HG03025 (cell line): ENCODE measurements around the gene ZMYND15.

Source experiments
- ATAC-seq: cut with Tn5 transposase; IDR thresholded peaks from one replicate; pipeline ENCODE4 v1.9.1; 2021; ENCODE audit warnings: mild to moderate bottlenecking, moderate library complexity; ENCODE audit not compliant: unreplicated experiment, low FRiP score

ZMYND15 gene

DNA sequence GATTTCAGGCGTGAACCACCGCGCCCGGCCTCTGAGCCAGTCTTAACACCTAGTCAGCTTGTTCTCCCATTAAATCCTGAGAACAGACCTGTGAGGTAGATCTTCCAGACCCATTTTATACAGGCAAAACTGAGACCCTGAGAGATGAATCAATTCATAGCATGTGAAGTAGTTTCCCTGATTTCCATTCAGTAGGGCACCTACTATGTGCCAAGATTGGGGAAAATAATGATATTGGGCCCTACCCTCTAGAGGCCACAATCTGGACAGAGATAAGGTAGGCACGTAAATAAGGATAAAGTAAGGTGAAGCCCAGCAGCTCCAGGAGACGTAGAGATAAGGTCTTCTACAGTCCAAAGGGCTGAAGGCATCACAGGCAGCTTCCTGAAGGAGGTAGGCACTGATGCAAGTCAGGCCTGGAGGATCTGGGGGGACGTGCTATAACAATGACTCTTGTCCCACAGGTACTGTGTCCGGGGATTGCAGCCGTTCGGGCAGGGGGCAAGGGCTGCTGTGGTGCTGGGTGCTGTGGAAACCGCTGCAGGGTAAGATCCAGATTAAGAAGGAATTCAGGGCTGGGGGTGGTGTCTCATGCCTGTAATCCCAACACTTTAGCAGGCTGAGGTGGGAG, 40.8 kb downstream of the ZMYND15 start:
- ATAC-seq: no peak

DNA sequence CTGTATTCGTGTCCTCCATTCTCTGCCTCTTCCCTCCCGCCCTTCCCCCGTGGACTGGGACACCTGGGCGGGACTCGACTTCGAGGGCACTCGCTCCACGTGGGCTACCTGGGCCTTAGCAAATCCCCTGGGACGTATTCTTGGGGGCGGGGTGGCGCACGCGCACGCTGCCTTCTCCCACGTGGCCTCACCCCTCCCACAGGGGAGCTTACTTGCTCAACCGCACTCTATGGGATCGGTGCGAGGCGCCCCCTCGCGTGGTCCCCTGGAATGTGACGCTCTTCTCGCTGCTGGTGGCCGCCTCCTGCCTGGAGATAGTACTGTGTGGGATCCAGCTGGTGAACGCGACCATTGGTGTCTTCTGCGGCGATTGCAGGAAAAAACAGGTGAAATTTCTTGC, 43.0 kb downstream of the ZMYND15 start:
- ATAC-seq: no peak

DNA sequence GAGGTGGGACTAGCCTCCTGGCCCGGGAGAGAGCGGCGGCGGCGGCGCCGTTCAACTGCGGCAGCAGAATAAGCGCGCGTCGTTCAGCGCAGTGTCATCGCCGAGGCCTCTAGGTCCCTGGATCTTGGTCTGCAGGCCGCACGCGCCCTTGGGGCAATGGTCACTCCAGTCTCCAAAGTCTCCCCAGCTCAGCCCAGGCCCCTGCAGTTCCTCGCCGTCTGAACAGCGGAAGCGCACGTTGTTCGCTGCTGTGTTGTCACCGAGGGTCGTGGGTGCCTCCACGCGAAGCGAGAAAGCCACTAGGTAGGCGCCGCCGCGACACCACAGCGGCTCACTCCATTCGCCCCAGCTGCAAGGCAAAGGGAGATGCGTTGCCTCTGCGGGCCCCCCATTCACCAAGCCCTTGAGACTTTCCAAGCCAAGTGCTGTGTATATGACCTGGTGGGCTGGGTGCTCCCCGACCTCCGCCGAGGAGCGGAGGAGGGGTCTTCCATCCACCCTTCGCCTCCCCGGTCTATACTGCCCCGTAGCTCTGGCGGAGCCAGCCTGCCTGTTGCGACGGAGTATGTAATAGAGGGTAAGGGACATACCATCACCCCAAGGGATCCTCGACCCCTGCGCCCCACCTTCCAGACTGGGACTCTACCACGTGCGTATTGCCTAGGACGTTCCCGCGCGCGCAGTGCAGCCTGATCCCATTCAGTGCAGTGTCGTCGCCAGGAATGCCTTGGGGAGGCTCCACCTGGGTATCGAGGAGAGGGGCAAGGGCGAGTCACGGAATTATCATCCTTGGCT, 45.9 kb downstream of the ZMYND15 start:
- no peak for ATAC-seq

DNA sequence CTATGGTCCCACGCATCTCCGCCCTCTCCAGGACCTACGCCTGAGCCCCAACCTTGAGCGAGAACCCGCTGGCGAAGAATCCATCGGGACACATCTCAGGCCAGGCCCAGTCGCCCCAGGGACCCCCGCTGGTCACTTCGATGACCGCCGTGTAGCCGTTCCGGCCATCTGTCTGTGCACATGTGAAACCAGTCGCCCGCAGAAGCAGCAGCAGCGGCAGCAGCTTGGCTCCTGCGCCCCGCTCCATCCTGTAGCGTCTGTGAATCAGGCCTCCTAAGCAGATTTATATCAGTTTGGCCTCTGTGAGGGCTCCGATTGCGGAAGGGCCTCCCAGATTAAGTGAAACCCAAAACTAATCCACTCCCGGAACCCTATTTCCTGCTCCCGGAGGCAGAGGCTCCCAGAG, 46.5 kb downstream of the ZMYND15 start, which contains the start of gene VMO1:
TSS of gene VMO1 (minus strand) at position 259 of the 406 bp plus-strand sequence. CDS start at position 247, 12 bp downstream.
- ATAC-seq: no peak

DNA sequence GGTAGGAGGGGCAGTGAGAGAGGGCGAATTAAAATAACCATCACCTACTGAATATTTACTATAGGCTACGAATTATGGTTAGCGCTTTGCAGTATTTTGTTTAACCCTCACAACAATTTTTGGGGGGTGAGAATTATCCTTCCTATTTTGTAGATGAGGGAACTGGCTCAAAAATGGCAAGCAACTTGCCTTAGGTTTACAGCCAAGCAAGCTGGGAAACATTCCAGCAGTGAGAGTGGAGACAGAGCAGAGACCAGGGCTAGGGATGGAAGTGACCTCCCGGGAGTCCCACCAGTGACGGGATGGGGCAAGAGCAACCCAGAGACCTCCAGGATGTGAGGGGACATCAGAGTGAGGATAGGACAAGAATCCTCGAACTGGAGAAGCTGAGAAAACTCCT, 46.9 kb downstream of the ZMYND15 start:
- no peak for ATAC-seq

DNA sequence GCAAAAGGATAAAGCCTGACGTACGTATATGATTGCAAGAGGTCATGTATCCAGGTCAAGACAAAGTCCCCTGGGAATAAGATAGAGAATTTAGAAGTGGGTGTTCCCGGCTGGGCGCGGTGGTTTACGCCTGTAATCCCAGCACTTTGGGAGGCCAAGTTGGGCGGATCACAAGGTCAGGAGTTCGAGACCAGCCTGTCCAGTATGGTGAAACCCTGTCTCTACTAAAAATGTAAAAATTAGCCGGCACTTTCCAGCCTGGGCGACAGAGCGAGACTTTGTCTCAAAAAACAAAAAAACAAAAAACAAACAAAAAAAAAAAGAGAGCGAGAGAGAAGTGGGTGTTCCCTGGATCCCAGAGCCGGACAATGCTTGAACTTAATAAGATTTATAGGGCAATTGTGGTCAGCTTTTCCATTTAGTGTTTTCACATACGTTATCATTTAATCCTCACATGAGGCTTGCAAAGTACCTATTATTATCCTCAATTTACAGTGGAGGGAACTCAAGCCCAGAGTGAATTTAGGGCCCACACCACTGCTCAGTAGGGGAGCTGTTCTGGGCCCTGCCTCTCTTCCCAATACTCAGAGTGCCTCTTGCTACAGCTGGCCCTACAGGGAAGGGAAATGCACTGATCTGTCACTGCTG, 48.6 kb downstream of the ZMYND15 start:
- no peak for ATAC-seq

DNA sequence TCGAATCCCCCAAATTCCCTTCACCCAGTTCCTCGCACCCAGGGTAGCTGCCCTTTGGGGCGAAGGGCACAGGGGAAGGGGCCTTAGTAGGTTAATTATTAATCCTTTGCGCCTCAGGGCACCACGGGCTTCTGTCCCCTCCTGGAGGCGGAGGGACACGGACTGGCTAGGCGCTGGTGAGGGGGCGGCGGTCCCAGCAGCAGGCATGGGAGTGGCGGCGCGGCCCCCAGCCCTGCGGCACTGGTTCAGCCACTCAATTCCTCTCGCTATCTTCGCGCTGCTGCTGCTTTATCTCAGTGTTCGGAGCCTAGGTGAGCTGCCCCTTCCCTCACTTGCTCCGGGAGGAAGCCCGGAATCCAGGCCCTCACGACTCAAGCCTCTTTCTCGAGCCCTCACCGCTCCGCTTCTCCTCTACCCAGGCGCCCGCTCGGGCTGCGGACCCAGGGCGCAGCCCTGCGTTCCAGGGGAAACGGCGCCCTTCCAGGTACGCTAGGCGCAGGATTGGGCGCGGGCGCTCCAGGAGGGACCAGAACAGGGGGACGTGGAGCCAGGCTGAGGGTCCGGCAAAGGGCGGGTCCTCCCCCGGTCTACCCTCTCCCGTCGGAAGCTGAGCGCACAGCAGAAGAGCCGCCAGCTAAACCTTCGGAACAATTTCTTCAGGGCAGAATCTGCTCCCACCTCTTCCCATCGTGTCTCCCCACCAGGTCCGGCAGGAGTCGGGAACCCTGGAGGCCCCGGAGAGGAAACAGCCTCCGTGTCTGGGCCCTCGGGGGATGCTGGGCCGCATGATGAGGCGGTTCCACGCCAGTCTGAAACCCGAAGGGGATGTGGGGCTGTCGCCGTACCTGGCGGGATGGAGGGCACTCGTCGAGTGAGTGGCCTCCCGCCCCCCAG, 49.4 kb downstream of the ZMYND15 start, which contains the start of gene GLTPD2:
TSS of gene GLTPD2 (plus strand) at position 158 of the 894 bp plus-strand sequence. CDS start at position 206, 48 bp downstream.
- ATAC-seq: peak; percentile 10

DNA sequence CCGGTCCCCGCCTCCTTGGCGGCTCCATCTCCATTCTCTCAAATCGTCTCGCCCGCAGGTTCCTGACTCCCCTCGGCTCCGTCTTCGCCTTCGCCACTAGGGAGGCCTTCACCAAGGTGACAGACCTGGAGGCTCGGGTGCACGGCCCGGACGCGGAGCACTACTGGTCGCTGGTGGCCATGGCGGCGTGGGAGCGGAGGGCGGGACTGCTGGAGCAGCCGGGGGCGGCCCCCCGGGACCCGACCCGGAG, 50.0 kb downstream of the ZMYND15 start:
- ATAC-seq: no peak

DNA sequence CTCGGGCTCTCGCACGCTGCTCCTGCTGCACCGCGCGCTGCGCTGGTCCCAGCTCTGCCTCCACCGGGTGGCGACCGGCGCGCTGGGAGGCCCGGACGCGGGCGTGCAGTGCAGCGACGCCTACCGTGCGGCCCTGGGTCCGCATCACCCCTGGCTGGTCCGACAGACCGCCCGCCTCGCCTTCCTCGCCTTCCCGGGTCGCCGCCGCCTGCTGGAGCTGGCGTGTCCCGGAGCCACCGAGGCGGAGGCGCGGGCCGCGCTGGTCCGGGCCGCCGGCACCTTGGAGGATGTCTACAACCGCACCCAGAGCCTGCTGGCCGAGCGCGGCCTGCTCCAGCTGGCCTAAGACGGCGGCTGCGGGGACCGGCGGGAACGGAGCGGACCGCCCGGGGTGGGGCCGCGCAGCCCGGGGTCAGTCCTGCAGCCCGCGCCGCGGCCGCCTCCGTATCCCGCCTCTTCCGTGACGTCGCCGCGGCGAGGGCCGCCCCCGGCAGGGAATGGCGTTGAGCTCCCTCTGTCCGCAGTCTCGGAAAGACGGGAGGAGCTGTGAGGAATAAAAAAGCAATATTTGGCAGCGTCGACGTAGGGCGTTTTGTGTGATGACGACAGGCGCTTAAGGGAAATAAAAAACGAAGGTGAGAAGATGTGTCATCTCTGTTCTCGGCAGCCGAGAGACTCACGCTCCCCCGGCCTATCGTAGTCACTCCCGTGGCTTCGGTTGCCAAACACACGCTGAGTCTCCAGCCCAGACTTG, 50.5 kb downstream of the ZMYND15 start:
- ATAC-seq: peak; percentile 76

DNA sequence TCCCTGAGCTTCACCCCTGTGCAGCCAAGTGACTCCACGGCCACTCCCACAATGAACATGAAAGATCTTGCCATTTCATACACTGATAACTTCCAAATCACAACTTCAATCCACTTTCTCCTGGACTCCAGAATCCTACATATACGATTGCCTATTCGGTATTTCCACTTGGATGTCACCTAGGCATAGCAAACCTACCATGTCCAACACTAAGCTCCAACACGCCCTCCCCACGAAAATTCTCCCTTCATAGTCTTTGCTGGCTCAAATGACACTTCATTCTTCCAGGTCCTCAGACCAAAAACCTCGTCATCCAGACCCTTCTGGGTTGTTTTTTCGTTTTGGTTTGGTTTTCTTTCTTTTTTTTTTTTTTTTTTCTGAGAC, 51.1 kb downstream of the ZMYND15 start:
- no peak for ATAC-seq

DNA sequence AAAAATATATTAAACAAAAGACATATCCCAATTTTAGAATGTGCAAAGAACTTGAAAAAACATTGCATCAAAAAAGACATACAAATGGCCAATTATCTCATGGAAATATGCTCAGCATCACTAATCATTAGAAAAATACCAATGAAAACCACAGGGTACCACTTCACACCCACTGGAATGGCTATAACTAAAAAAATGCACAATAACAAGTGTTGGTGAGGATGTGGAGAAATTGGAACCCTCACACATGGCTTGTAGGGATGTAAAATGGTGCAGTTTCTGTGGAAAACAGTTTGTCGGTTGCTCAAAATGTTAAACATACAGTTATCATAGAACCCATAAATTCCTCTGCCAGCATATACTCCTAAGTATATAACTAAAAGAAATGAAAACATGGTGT, 55.5 kb downstream of the ZMYND15 start:
- ATAC-seq: no peak
